Activated CD8-positive, alpha-beta memory T cell treated with anti-CD3 and anti-CD28 coated beads for 24 hours (primary cell): ENCODE measurements around the gene ZNF76.

Experiments used
- DNase-seq: peaks from one replicate; pipeline ENCODE4 v3.0.0-alpha.2; 2020

Gene ZNF76

DNA sequence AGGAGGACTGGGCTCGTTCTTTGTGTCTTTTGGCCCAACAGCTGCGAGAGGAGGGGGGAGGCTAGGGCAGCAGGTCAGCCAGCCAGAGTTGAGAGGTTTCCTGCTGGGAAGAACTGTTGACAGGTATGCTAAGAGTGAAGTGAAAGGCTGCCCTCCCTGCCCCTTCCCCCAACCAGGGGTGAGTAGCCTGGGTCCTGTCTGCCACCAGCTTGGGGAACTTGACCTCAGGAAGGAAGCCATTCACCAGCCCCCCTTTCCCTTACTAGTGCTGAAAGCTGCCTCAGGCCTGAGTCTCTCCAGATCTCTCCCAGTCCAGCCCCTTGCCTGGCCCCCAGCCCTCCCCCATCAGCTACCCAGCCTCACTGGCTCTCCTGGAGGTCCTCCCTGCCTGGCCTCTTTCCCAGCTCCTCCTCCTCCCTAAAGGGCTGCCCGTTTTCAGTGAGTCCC is 20.7 kb upstream of the ZNF76 start:
- no peak for DNase-seq

DNA sequence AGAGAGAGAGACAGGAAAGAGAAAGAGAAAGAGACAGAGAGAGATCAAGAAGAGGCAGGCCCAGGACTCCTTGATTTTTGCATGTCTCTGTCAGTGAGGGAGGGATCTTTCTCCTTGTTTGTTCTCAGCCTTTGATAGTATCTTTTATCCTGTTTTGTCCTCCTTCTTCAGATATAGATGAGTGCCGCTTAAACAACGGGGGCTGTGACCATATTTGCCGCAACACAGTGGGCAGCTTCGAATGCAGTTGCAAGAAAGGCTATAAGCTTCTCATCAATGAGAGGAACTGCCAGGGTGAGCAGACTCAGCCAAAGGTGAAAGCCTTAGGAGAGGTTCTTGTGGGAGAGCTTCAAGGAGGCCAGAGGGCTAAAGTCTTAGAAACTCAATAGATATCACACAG is 20.0 kb upstream of the ZNF76 start:
- DNase-seq = no peak

DNA sequence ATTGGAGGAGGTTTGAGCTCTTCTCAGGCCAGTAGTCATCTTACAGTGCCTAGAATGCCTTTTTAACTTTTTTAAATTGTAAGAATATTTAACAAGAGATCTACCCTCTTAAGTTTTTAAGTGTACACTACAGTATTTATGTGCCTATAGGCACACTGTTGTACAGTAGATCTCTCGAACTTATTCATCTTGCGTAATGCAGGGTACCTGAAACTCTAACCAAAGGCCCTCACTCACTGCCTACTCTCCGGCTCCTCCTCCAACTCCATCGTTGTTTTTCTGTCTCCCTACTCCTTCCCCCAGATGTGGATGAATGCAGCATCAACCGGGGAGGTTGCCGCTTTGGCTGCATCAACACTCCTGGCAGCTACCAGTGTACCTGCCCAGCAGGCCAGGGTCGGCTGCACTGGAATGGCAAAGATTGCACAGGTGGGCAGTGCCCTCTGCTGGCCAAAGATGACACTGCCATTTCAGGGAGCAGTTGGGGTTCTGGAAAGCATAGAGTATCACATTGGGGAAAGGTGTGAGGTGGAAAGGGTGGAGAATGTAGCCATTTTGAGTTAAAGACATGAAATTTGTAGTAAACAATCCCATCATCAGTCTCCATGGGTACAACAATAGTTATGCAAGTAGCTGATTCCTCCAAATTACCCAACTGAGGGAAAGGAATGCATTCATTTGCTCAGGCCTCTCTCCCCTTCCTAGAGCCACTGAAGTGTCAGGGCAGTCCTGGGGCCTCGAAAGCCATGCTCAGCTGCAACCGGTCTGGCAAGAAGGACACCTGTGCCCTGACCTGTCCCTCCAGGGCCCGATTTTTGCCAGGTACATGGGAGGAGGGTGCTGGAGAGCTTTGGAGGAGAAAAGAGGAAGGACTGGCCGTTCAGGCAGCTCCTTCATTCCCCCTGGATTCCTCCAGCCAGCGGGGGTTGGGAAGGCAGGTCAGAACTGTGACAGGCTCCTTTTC is 18.4 kb upstream of the ZNF76 start:
- peak; percentile 91 for DNase-seq

DNA sequence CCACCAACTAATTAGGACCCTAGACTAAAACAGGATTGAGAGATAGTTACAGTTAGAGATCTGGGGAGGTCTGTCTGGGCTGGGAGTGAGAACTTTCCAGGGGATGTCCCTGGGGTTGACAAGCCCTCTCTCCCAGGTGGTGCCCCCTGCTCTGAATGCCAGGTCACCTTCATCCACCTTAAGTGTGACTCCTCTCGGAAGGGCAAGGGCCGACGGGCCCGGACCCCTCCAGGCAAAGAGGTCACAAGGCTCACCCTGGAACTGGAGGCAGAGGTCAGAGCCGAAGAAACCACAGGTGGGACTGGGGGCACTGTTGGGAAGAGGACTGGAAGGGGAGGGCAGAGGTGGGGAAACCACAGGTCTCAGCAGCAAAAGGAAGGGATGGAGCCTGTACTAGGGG is 17.0 kb upstream of the ZNF76 start:
- DNase-seq = no peak

DNA sequence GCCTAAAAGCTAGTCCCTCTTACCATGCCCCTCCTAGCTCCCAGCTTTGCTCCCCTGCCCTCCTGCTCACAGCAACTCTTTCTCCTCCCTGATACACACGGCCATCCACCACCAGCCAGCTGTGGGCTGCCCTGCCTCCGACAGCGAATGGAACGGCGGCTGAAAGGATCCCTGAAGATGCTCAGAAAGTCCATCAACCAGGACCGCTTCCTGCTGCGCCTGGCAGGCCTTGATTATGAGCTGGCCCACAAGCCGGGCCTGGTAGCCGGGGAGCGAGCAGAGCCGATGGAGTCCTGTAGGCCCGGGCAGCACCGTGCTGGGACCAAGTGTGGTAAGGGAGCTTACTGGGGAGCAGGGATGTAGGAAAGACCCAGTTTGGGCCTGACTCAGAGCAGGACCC is 16.6 kb upstream of the ZNF76 start:
- no peak for DNase-seq

DNA sequence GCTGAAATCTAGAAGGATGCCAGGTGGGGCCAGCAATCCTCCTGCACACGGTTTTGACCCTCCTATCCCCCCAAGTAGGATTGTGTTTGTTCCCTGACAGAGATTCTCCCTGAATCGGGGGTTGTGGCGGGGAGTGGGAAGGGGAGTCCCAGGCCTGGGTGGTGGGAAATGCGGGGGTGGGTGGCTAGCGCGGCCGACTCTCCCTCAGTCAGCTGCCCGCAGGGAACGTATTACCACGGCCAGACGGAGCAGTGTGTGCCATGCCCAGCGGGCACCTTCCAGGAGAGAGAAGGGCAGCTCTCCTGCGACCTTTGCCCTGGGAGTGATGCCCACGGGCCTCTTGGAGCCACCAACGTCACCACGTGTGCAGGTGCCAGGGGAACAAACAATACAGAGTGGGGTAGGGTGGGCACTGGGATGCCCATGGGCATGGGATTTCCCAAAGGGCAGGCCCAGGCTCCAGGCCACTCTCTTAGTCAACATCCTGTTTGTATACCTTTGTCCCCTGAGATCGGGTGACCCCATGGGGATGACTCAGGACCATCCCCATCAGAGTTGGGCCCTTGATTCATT is 16.1 kb upstream of the ZNF76 start:
- no peak for DNase-seq

DNA sequence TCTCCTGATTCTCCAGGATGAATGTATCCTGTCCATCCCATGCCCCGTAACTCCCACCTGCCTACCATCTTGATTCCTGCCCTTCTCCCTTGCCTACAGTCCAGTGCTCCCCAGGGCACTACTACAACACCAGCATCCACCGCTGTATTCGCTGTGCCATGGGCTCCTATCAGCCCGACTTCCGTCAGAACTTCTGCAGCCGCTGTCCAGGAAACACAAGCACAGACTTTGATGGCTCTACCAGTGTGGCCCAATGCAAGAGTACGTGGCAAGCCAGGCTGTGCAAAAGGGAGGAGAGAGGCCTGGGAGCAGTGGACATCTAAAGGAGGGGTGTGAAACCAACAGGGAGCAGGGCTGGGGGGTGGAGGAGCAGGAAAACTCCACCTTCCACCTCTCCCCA is 15.0 kb upstream of the ZNF76 start:
- no peak for DNase-seq

DNA sequence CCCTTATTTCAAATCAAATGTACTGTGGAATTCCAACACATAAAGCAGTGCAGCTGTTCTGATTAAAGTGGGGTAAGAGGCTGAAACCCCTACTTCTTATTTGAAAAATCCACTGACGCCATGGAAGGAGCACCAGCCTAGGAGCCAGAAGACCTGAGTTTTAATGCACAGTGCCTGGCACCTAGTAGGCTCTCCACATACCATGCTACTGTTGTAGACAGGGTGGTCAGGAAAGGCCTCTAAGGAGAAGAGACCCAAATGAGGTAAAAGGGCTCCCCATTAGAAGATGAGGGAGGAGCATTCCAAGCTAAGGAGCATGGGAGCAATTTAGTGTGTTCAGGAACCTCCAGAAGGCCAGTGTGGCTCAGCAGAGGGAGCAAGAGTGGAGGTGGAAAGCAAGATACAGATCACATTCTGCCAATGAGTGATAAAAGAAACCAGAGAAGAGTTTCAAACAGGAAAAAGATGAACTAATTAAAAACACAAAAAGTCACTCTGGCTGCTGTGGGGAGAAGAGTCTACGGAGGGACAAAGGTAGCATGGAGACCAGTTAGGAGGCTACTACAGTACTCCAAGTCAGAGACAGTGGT is 11.8 kb upstream of the ZNF76 start:
- no peak for DNase-seq

DNA sequence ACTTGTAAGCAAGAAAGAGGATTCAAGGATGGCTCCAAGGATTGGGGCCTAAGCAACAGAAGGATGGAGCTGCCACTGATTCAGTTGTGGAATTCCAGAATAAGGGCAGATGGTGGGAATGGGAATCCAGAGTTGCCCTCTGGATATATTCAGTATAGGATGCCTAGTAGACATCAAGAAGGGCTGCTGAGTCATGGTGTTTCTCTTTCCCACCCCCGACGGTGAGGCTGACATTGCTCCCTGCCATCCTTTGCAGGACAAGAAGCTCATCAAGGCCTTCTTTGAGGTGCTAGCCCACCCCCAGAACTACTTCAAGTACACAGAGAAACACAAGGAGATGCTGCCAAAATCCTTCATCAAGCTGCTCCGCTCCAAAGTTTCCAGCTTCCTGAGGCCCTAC is 11.2 kb upstream of the ZNF76 start:
- DNase-seq = no peak

DNA sequence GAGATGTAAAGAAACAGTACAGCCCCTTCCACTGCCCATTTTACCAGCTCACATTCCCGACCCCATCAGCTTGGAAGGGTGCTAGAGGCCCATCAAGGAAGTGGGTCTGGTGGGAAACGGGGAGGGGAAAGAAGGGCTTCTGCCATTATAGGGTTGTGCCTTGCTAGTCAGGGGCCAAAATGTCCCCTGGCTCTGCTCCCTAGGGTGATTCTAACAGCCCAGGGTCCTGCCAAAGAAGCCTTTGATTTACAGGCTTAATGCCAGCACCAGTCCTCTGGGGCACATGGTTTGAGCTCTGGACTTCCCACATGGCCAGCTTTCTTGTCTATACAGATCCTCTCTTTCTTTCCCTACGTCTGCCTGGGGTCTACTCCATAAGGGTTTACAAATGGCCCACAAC is 10.6 kb upstream of the ZNF76 start:
- DNase-seq = no peak

DNA sequence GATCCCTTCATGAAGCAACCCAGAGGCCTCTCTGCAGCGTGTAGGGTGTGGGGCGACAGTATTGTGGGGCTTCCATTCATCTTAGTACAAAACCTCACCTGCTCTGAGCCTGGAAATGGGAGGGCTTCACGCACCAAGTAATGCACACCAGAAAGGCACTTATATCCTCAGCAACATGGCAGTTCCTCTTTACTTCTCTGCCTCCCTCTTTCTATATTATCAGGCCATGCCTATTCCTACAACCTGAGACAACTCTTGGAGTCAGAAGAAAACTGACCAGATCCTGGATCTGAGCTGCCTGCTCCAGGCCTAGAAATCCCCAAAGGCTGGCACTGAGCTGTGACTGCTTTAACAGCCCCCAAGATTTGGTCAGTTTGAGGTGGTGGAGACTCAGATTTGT is 7.6 kb upstream of the ZNF76 start:
- no peak for DNase-seq

DNA sequence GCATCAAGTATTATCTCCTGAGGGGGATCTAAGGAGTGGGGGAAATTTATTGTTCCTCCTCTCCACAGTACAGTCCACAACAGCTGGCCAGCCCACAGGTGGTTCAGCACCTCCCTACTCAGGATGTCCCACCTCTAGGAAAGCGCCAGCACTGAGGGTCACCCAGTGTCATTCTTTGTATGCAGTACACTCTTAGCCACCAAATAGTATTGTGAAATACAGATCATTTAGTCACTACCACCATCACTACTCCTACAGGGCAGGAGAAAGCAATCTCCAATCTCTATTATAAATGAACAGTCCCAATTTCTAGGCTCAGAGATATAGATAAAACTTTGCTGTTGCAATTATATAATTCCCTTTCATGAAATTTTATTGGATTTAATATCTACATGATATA is 6.3 kb upstream of the ZNF76 start:
- no peak for DNase-seq

DNA sequence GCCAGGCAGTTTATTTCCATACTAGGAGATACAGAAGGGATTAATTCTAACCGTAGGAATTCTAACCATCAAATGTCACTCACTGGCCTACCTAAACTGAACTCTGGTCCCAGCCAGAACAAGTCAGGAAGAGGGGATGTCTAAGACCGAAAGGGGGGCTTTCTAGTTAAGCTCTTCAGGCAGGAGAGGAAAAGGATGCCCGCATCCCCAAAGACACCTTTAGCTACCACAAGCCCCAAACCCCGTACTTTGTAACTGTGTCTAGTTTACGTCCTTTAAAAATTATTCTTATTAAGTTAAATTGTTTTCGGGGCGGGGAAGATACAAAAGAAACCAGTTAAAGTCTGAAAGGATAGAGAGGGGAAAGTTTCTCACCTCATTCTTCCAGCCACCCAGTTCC is 1.2 kb upstream of the ZNF76 start:
- DNase-seq = no peak

DNA sequence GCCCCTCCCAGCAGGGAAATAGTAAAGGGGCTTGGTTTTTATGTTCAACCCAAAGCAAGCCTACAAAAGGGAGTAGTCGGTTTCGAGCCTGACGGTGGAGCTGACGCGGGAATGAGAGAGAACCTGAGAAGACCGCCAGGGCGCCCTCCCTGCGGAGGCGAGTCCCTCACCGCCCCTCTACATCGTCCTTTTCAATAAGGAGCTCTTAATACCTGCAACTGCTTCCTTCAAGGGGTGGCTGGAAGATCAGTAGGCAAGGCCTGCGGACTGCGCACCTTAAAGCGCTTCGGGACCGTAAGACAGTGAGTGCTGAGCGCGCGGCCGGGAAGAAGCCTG is 709 bp upstream of the ZNF76 start:
- DNase-seq = no peak

DNA sequence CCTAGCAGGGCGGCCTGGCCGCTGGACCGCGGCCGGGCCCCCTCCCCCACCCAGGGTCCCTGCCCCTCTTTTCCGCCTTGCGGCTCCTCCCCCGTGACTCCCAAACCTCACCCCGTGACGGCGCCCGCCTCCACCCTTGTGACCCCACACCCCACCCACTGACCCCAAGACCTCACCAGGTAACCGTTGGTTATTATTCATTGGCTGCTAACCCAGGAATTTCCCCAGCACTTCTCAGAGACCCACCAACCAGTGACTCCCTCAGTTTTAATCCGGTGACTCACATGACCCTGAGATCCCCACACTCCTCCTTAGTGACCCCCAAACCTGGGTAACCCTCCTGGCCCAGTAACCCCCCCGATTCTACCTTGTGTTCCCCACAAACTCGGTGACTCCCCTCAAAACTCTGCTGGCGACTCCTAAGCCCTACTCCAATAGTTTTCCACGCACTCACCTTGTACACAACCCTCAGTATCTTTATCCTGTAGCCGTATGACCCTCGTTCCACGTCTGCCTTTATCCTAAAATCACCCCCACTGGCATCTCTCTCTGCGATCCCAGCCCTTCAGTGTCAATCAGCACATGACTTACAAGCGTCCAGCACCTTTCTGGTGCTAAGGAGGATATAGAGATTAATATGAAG is 534 bp downstream of the ZNF76 start:
- peak; percentile 85 for DNase-seq

DNA sequence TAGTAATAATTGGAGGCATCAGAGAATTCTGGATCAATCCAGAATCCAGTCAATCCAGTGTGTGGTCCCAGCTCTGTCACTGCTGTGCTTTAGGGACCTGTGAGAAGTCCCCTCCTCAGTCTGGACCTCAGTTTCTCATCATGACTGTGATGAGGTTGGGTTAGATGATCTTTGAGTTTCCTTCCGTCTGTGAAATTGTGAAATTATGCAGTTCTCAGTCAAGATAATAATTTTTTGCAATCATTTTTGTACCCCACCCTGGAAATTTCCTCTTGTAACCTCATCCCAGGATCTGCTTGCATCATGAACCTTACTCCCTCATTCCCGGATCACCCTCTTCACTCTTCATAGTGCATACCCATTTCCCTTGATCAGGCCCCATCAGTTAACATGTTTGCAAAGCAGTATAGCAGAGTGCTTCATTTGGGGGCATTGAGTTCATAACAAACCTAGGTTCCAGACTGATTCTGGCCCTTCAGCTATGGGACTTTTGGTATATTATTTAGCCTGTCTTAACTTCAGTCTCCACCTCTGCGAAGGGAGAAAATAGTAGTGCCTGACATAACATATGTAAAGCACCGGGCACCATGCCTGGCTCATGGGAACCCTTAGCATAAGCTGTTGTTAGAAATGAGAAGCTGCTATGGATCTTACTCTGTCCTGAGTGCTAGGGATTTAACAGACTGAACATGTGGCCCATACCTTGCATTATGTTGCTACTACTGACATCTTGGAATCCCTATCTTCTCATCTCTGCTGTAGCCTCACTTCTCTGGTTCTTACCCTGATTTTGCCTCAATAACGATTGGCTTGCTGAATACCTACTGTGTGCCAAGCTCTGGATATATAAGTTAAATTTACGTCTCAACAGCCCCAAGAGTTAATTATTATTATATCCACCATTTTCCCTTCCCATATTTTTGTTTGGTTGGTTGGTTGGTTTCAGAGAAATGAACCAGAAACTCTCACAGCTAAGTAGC is 1.3 kb downstream of the ZNF76 start:
- no peak for DNase-seq

DNA sequence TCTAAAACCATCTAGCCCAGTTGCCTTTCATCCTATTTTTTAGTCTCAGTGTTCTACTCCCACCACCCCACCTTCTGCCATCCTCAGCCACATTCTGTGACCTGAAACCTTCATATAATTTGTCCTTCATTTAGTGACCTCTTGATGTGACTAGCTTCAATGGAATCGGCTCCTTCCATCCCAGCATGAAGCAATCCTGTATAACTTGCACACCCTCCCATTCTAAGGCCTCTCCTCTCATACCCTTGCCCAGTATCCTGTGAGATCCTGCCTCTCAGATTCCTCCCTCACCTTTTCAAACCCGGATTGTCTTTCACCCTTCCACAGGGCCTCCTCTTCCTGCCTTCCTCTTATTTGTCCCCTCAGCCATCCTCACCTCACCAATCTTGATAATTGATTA is 3.1 kb downstream of the ZNF76 start:
- DNase-seq = no peak

DNA sequence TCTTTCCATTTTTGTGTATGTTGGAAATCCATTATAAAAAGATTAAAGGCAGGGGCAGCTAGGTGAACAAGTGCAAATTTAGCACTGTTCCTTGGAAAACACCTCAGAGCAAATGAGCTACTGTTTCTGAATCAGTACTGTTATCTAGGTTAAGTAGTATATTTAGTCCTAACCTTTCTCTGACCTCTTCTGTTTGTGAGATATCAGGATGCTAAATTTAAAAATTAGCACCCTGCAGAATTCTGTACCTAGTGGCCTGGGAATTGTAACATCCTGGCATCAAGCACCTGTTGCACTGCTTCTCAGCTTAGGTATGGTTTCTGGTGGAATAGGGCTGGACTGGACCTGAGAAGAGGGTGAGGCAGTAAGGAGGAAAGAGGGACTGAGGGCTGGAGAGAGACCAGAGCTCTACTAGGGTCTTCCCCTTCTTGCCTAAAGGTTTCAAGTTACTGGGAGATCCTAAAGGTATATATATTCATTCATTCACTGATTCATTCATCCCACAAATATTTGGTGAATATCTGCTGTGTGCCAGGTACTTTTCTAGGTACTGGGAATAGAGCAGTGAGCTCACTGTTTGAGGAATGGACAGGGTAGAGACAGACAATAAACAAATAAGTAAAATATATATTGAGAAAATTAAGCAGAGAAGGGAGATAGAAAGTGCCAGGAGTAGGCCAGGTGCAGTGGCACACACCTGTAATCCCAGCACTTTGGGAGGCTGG is 5.2 kb downstream of the ZNF76 start:
- DNase-seq = no peak

DNA sequence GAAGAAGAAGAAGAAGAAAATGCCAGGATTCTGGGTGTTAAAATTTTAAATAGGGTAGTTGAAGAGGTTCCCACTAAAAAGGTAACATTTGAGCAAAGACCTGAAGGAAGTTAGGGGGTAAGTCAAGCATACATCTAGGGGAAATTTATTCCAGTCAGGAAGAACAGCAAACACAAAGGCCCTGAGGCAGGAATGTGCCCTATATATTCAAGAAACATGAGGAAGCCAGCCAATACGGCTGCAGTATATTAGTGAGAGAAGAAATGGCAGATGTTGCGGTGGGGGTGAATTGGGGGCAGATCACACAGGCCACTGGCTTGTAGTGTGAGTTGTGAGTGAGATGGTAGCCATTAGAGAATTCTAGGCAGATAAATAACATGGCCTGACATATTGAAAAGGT is 6.0 kb downstream of the ZNF76 start:
- no peak for DNase-seq

DNA sequence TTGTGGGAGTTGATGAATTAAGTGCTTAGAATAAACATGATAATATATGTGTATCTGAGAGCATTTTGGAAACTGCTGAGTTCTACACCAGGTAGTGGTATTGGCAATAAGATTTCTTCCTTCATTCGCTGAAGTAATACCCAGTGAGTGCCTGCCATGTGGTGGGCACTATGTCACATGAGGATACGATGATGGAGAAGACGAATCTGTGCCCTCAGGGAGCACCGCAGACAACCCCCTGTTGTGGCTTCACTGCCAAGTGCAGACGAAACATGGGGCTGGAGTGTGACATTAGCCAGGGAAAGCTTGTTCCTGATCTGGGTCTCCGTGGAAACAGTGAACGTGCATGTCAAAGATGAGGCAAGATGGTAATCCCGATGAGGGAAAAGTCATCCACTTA is 7.9 kb downstream of the ZNF76 start:
- DNase-seq = no peak

DNA sequence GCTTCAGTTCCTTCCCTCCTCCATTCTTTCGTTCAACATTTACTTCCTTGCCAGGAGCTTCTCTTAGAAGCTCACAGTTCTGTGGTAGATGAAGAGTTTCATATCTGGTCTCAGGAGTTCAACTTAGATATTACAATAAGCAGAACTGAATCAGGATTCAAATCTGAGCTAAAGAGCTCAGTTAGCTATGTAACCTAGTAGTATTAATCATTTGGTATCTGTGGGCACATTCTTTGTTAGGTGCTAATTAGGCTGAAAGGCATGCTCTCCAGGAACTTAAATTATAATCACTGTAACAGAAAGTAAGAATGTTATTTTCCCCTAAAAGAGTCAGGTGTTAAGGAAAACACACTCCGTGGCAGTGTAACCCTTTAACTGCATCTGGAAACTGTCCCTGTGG is 8.4 kb downstream of the ZNF76 start:
- no peak for DNase-seq

DNA sequence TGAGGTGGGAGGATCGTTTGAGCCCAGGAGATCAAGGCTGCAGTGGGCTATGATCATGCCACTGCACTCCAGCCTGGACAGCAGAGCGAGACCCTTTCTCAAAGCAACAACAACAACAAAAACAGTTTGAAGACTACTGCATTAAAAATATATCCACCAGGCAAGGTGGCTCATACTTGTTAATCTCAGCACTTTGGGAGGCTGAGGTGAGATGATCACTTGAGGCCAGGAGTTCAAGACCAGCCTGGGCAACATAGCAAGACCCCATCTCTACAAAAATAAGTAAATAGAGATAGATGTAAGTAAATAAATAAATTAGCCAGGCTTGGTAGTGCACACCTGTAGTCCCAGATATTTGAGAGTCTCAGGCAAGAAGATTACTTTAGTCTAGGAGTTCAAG is 12.5 kb downstream of the ZNF76 start:
- no peak for DNase-seq
